ENCODE measurements around the gene LMX1B.

The LMX1B gene

GRCh38 chr9:126625329-126626126 is 11.8 kb downstream of the LMX1B start:
- no peaks in the 10 kb centered on the region for H3K36me3 ChIP-seq (ENCODE audit: control insufficient read depth in 2 of 2, insufficient read depth in 2 of 2, low read length in 2 of 2)
- H3K9ac ChIP-seq (ENCODE audit: low read length in 2 of 2), result no peak overlapping the region
- H3K9me3 ChIP-seq (ENCODE audit: control insufficient read depth in 2 of 2, low read length in 2 of 2), result no peaks in the 10 kb centered on the region
- peaks cover 86 to 94% of the 10 kb centered on the region in 2 donors for H3K27me3 ChIP-seq (ENCODE audit: control insufficient read depth in 1 of 2, insufficient read depth in 2 of 2, low read length in 2 of 2)
- H3K27ac ChIP-seq (ENCODE audit: low read length), result no peak overlapping the region
- H3K4me3 ChIP-seq (ENCODE audit: low read length in 2 of 2), result peak overlapping the region; percentile 49 to 70
- peaks cover 19% of the 10 kb centered on the region for H3K4me1 ChIP-seq (ENCODE audit: control insufficient read depth, insufficient read depth, low read length)

- Histone ChIP-seq H3K27me3 (ENCODE audit: control insufficient read depth in 1 of 2, insufficient read depth in 2 of 2, low read length in 2 of 2) (peaks cover 82 to 94% of the 10 kb centered on the region in 2 donors), H3K4me3 (ENCODE audit: low read length in 2 of 2) (peak overlapping the region; percentile 49 to 70), H3K4me1 (ENCODE audit: control insufficient read depth, insufficient read depth, low read length) (peaks cover 19% of the 10 kb centered on the region), H3K36me3 (ENCODE audit: control insufficient read depth in 2 of 2, insufficient read depth in 2 of 2, low read length in 2 of 2) (no peaks in the 10 kb centered on the region), H3K9me3 (ENCODE audit: control insufficient read depth in 2 of 2, low read length in 2 of 2) (no peaks in the 10 kb centered on the region), H3K27ac (ENCODE audit: low read length) (no peak overlapping the region), H3K9ac (ENCODE audit: low read length in 2 of 2) (no peak overlapping the region)
Measured at GRCh38 chr9:126626127-126626925, 12.6 kb downstream of the LMX1B start.

GRCh38 chr9:126626926-126627233 is 13.2 kb downstream of the LMX1B start:
- no peak overlapping the region for H3K4me3 ChIP-seq (ENCODE audit: low read length in 2 of 2)
- H3K9me3 ChIP-seq (ENCODE audit: control insufficient read depth in 2 of 2, low read length in 2 of 2), result no peaks in the 10 kb centered on the region
- no peaks in the 10 kb centered on the region for H3K36me3 ChIP-seq (ENCODE audit: control insufficient read depth in 2 of 2, insufficient read depth in 2 of 2, low read length in 2 of 2)
- peaks cover 19% of the 10 kb centered on the region for H3K4me1 ChIP-seq (ENCODE audit: control insufficient read depth, insufficient read depth, low read length)
- H3K9ac ChIP-seq (ENCODE audit: low read length in 2 of 2), result no peak overlapping the region
- no peak overlapping the region for H3K27ac ChIP-seq (ENCODE audit: low read length)
- H3K27me3 ChIP-seq (ENCODE audit: control insufficient read depth in 1 of 2, insufficient read depth in 2 of 2, low read length in 2 of 2), result peaks cover 79 to 88% of the 10 kb centered on the region in 2 donors

GRCh38 chr9:126628146-126628545 is 14.4 kb downstream of the LMX1B start:
- Histone ChIP-seq H3K36me3 (ENCODE audit: control insufficient read depth in 2 of 2, insufficient read depth in 2 of 2, low read length in 2 of 2) (no peaks in the 10 kb centered on the region), H3K9ac (ENCODE audit: low read length in 2 of 2) (no peak overlapping the region), H3K27me3 (ENCODE audit: control insufficient read depth in 1 of 2, insufficient read depth in 2 of 2, low read length in 2 of 2) (peaks cover 72 to 81% of the 10 kb centered on the region in 2 donors), H3K27ac (ENCODE audit: low read length) (no peak overlapping the region), H3K4me3 (ENCODE audit: low read length in 2 of 2) (no peak overlapping the region), H3K9me3 (ENCODE audit: control insufficient read depth in 2 of 2, low read length in 2 of 2) (no peaks in the 10 kb centered on the region), H3K4me1 (ENCODE audit: control insufficient read depth, insufficient read depth, low read length) (peaks cover 19% of the 10 kb centered on the region)

GRCh38 chr9:126628969-126629674 is 15.4 kb downstream of the LMX1B start:
- no peak overlapping the region for H3K27ac ChIP-seq (ENCODE audit: low read length)
- no peak overlapping the region for H3K4me3 ChIP-seq (ENCODE audit: low read length in 2 of 2)
- no peaks in the 10 kb centered on the region for H3K36me3 ChIP-seq (ENCODE audit: control insufficient read depth in 2 of 2, insufficient read depth in 2 of 2, low read length in 2 of 2)
- peaks cover 19% of the 10 kb centered on the region for H3K4me1 ChIP-seq (ENCODE audit: control insufficient read depth, insufficient read depth, low read length)
- H3K27me3 ChIP-seq (ENCODE audit: control insufficient read depth in 1 of 2, insufficient read depth in 2 of 2, low read length in 2 of 2), result peaks cover 66 to 71% of the 10 kb centered on the region in 2 donors
- H3K9ac ChIP-seq (ENCODE audit: low read length in 2 of 2), result no peak overlapping the region
- H3K9me3 ChIP-seq (ENCODE audit: control insufficient read depth in 2 of 2, low read length in 2 of 2), result no peaks in the 10 kb centered on the region

GRCh38 chr9:126630458-126631237 is 16.9 kb downstream of the LMX1B start:
- Histone ChIP-seq H3K36me3 (ENCODE audit: control insufficient read depth in 2 of 2, insufficient read depth in 2 of 2, low read length in 2 of 2) (no peaks in the 10 kb centered on the region), H3K4me3 (ENCODE audit: low read length in 2 of 2) (no peak overlapping the region), H3K27ac (ENCODE audit: low read length) (no peak overlapping the region), H3K27me3 (ENCODE audit: control insufficient read depth in 1 of 2, insufficient read depth in 2 of 2, low read length in 2 of 2) (peaks cover 57 to 60% of the 10 kb centered on the region in 2 donors), H3K4me1 (ENCODE audit: control insufficient read depth, insufficient read depth, low read length) (peaks cover 8% of the 10 kb centered on the region), H3K9ac (ENCODE audit: low read length in 2 of 2) (no peak overlapping the region), H3K9me3 (ENCODE audit: control insufficient read depth in 2 of 2, low read length in 2 of 2) (no peaks in the 10 kb centered on the region)

GRCh38 chr9:126631254-126631653 is 17.5 kb downstream of the LMX1B start:
- Histone ChIP-seq H3K4me3 (ENCODE audit: low read length in 2 of 2) (no peak overlapping the region), H3K36me3 (ENCODE audit: control insufficient read depth in 2 of 2, insufficient read depth in 2 of 2, low read length in 2 of 2) (no peaks in the 10 kb centered on the region), H3K9ac (ENCODE audit: low read length in 2 of 2) (no peak overlapping the region), H3K27ac (ENCODE audit: low read length) (no peak overlapping the region), H3K4me1 (ENCODE audit: control insufficient read depth, insufficient read depth, low read length) (peaks cover 2% of the 10 kb centered on the region), H3K27me3 (ENCODE audit: control insufficient read depth in 1 of 2, insufficient read depth in 2 of 2, low read length in 2 of 2) (peaks cover 54 to 55% of the 10 kb centered on the region in 2 donors), H3K9me3 (ENCODE audit: control insufficient read depth in 2 of 2, low read length in 2 of 2) (no peaks in the 10 kb centered on the region)

GRCh38 chr9:126633881-126634558 is 20.3 kb downstream of the LMX1B start:
- H3K27me3 ChIP-seq (ENCODE audit: control insufficient read depth in 1 of 2, insufficient read depth in 2 of 2, low read length in 2 of 2), result peaks cover 50 to 52% of the 10 kb centered on the region in 2 donors
- H3K27ac ChIP-seq (ENCODE audit: low read length), result no peak overlapping the region
- no peaks in the 10 kb centered on the region for H3K9me3 ChIP-seq (ENCODE audit: control insufficient read depth in 2 of 2, low read length in 2 of 2)
- H3K36me3 ChIP-seq (ENCODE audit: control insufficient read depth in 2 of 2, insufficient read depth in 2 of 2, low read length in 2 of 2), result no peaks in the 10 kb centered on the region
- no peaks in the 10 kb centered on the region for H3K4me1 ChIP-seq (ENCODE audit: control insufficient read depth, insufficient read depth, low read length)
- H3K9ac ChIP-seq (ENCODE audit: low read length in 2 of 2), result no peak overlapping the region
- no peak overlapping the region for H3K4me3 ChIP-seq (ENCODE audit: low read length in 2 of 2)

GRCh38 chr9:126635061-126635460 is 21.3 kb downstream of the LMX1B start:
- no peaks in the 10 kb centered on the region for H3K4me1 ChIP-seq (ENCODE audit: control insufficient read depth, insufficient read depth, low read length)
- no peak overlapping the region for H3K9ac ChIP-seq (ENCODE audit: low read length in 2 of 2)
- no peak overlapping the region for H3K27ac ChIP-seq (ENCODE audit: low read length)
- H3K27me3 ChIP-seq (ENCODE audit: control insufficient read depth in 1 of 2, insufficient read depth in 2 of 2, low read length in 2 of 2), result peaks cover 51 to 52% of the 10 kb centered on the region in 2 donors
- no peaks in the 10 kb centered on the region for H3K9me3 ChIP-seq (ENCODE audit: control insufficient read depth in 2 of 2, low read length in 2 of 2)
- H3K36me3 ChIP-seq (ENCODE audit: control insufficient read depth in 2 of 2, insufficient read depth in 2 of 2, low read length in 2 of 2), result no peaks in the 10 kb centered on the region
- no peak overlapping the region for H3K4me3 ChIP-seq (ENCODE audit: low read length in 2 of 2)
